H1 (cell line): ENCODE measurements around the gene RCBTB2.

Source experiments
- BACH1 ChIP-seq: IDR thresholded peaks from 2 replicates; pipeline ENCODE4 v1.6.1; 2012; ENCODE audit warnings: low read length, improper control_type of control experiment
- CTCF ChIP-seq, 3 experiments: IDR thresholded peaks; 1 replicate in 2 of 3; 2 replicates in 1 of 3; pipeline versions ENCODE4 v1.5.1 to v1.6.1; 2011; ENCODE audit warnings: low read length in 3 of 3, mild to moderate bottlenecking in 3 of 3, inconsistent platforms in 2 of 3, low read depth in 1 of 3, moderate library complexity in 1 of 3; ENCODE audit not compliant: insufficient read depth in 1 of 3; ENCODE audit errors: control extremely low read depth in 1 of 3
- E2F6 ChIP-seq: IDR thresholded peaks from 2 replicates; pipeline ENCODE4 v1.6.1; 2012; ENCODE audit warnings: inconsistent platforms
- EP300 ChIP-seq, 2 experiments: IDR thresholded peaks; 1 replicate in 1 of 2; 2 replicates in 1 of 2; pipeline ENCODE4 v1.6.1; 2011 to 2012; ENCODE audit warnings: low read depth in 2 of 2, low read length in 2 of 2, mild to moderate bottlenecking in 2 of 2, borderline replicate concordance in 1 of 2, inconsistent platforms in 1 of 2, moderate library complexity in 1 of 2
- EZH2 ChIP-seq: fragments of 200-600 bp; sonication (generic); IDR thresholded peaks from 2 replicates; pipeline ENCODE4 v1.7.1; 2012; ENCODE audit warnings: low read depth, mild to moderate bottlenecking, moderate library complexity, low read length, inconsistent platforms; ENCODE audit not compliant: severe bottlenecking
- HDAC2 ChIP-seq, 2 experiments: fragments of 300-600 bp in 1 of 2; sonication (generic) in 1 of 2; IDR thresholded peaks; 2 replicates each; pipeline ENCODE4 v1.6.1; 2011 to 2012; ENCODE audit warnings: low read depth in 2 of 2, low read length in 2 of 2, mild to moderate bottlenecking in 2 of 2, moderate library complexity in 2 of 2, borderline replicate concordance in 1 of 2, inconsistent platforms in 1 of 2
- JUN ChIP-seq: IDR thresholded peaks from 2 replicates; pipeline ENCODE4 v1.6.1; 2011; ENCODE audit warnings: low read depth, mild to moderate bottlenecking, improper control_type of control experiment, low read length
- MAFK ChIP-seq: IDR thresholded peaks from 2 replicates; pipeline ENCODE4 v1.6.1; 2012; ENCODE audit warnings: low read depth, mild to moderate bottlenecking, improper control_type of control experiment, low read length
- POLR2A ChIP-seq, 2 experiments: IDR thresholded peaks; 1 replicate in 1 of 2; 2 replicates in 1 of 2; pipeline ENCODE4 v1.6.1; 2011; ENCODE audit warnings: low read depth in 2 of 2, low read length in 2 of 2, mild to moderate bottlenecking in 2 of 2; ENCODE audit errors: control extremely low read depth in 1 of 2
- SAP30 ChIP-seq: fragments of 300-600 bp; sonication (generic); IDR thresholded peaks from 2 replicates; pipeline ENCODE4 v1.7.1; 2012; ENCODE audit warnings: low read length, moderate library complexity, mild to moderate bottlenecking, inconsistent platforms; ENCODE audit not compliant: insufficient read depth, insufficient replicate concordance
- TCF12 ChIP-seq: IDR thresholded peaks from 2 replicates; pipeline ENCODE4 v1.6.1; 2011; ENCODE audit warnings: low read depth, mild to moderate bottlenecking, low read length
- USF2 ChIP-seq: IDR thresholded peaks from 2 replicates; pipeline ENCODE4 v1.6.1; 2011; ENCODE audit warnings: low read length, improper control_type of control experiment
- TF ChIP-seq, protein P1 (sequence below): IDR thresholded peaks from 2 replicates; pipeline ENCODE4 v1.6.1; 2012; ENCODE audit warnings: inconsistent platforms
- TF ChIP-seq, protein P2 (sequence below): IDR thresholded peaks from 2 replicates; pipeline ENCODE4 v1.6.1; 2011; ENCODE audit warnings: low read depth, mild to moderate bottlenecking, low read length; ENCODE audit not compliant: insufficient read depth

GRCh38 chr13:48564056-48564455 lies 31.2 kb upstream of the RCBTB2 start:
- TF ChIP-seq MAFK (no peak), HDAC2 (IDR thresholded peaks at IDR 0.05; ENCODE audit: borderline replicate concordance in 1 of 2, low read depth in 2 of 2, low read length in 2 of 2) (no peak), EP300 (IDR thresholded peaks at IDR 0.05; ENCODE audit: borderline replicate concordance in 1 of 2, low read depth in 2 of 2, low read length in 2 of 2) (no peak), CTCF (IDR thresholded peaks at IDR 0.05; ENCODE audit: control extremely low read depth in 1 of 3, insufficient read depth in 1 of 3, low read depth in 1 of 3, low read length in 3 of 3) (no peak), USF2 (no peak), E2F6 (no peak), SAP30 (no peak), EZH2 (no peak), TCF12 (no peak), JUN (no peak), POLR2A (IDR thresholded peaks at IDR 0.05; ENCODE audit: control extremely low read depth in 1 of 2, low read depth in 2 of 2, low read length in 2 of 2) (no peak), BACH1 (no peak)
- TF ChIP-seq, protein P1, sequence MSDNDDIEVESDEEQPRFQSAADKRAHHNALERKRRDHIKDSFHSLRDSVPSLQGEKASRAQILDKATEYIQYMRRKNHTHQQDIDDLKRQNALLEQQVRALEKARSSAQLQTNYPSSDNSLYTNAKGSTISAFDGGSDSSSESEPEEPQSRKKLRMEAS, result no peak
- TF ChIP-seq, protein P2, sequence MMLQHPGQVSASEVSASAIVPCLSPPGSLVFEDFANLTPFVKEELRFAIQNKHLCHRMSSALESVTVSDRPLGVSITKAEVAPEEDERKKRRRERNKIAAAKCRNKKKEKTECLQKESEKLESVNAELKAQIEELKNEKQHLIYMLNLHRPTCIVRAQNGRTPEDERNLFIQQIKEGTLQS, result no peak
